NT2/D1 (cell line): ENCODE results near the gene TBC1D7.

Experiments
- SUZ12 ChIP-seq: IDR thresholded peaks from 2 replicates; pipeline ENCODE4 v1.6.1; 2011; ENCODE audit not compliant: insufficient read length, insufficient read depth; ENCODE audit errors: extremely low read depth
- ZNF274 ChIP-seq: IDR thresholded peaks from 2 replicates; pipeline ENCODE4 v1.6.1; 2011; ENCODE audit warnings: mild to moderate bottlenecking, low read depth, low read length

DNA sequence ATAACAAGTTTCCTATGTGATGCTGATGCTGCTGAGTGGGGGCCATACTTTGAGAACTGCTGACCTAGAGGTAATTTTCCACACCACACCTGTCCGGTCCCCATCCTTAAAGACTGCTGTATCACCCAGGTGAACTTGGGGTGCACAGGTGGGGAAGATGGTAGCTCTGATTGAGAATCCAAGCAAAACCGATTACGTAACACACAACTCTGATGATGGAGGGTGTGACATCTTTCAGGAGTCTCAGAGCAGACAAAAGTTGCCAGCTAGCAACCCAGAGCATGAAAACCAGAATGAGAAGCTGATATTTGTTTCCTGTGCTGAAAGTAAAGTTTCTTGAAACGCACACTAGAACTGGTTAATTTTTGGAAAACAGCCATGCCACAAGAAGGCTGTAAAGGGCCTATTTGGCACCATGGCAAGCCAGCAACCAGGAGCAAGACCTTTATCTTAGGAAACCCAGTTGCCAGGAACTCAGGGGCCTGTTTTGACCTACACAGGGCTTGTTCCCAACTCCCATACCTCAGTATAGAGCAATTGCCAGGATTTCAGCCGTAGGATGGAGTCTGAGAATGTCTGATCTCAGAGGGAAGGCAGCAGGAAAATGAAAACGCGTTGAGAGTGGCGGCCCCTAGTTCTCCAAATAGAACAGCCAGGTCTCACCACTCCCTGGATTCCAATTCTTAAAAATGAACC lies 21.6 kb upstream of the TBC1D7 start:
- TF ChIP-seq ZNF274 (no peak), SUZ12 (no peak)
